CD1c-positive myeloid dendritic cell (primary cell): ENCODE results near the gene GAS1.

Source experiments
- DNase-seq: peaks from one replicate; pipeline ENCODE4 v3.0.0-alpha.2; 2016; ENCODE audit errors: extremely low spot score

Gene GAS1, protein sequence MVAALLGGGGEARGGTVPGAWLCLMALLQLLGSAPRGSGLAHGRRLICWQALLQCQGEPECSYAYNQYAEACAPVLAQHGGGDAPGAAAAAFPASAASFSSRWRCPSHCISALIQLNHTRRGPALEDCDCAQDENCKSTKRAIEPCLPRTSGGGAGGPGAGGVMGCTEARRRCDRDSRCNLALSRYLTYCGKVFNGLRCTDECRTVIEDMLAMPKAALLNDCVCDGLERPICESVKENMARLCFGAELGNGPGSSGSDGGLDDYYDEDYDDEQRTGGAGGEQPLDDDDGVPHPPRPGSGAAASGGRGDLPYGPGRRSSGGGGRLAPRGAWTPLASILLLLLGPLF

GRCh38 chr9:86947146-86948073 is at the start of gene GAS1:
Gene GAS1 (minus strand): TSS chr9:86947506. CDS start chr9:86946779, 727 bp downstream.
- DNase-seq, result peak; percentile 64

GRCh38 chr9:86994231-86994630 is 46.9 kb upstream of the GAS1 start:
- no peak for DNase-seq

DNA sequence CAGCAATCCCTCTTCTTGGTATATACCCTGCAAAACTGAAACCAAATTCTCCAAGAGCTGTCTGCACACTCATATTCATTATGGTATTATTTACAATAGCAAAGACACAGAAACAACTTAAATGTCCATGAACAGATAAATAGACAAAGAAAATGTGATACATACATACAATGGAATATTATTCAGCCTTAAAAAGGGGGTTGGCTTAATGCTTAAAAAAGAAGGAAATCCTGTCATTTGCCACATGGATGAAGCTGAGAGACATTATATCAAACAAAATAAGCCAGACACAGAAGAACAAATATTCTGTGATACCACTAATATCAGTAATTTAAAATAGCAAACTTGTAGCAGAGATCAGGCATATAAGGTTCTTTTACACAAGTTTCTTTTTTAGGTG is 46.5 kb upstream of the GAS1 start:
- DNase-seq, result no peak

- no peak for DNase-seq
These were observed 43.8 kb upstream of the GAS1 start for GRCh38 chr9:86991077-86991476.

DNA sequence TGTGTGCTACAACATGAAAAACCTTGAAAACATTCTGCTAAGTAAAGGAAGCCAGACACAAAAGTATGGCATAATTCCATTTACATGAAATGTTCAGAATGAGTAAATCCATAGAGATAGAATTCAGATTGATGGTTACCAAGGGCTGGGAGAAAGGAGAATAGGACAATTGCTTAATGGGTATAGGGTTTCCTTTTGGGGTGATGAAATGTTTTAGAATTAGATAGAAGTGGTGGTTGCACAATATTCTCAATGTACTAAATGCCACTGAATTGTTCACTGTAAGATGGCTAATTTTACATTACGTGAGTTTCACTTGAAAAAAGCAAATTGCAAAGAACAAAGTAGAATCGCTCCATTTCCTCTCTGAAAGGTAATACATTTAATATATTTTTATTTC is 43.0 kb upstream of the GAS1 start:
- no peak for DNase-seq

- DNase-seq, result no peak
These were observed 40.6 kb upstream of the GAS1 start for GRCh38 chr9:86987900-86988299.

- DNase-seq, result no peak
These were observed 37.9 kb upstream of the GAS1 start for GRCh38 chr9:86985132-86985647.

GRCh38 chr9:86983620-86984259 is 36.4 kb upstream of the GAS1 start:
- no peak for DNase-seq

DNA sequence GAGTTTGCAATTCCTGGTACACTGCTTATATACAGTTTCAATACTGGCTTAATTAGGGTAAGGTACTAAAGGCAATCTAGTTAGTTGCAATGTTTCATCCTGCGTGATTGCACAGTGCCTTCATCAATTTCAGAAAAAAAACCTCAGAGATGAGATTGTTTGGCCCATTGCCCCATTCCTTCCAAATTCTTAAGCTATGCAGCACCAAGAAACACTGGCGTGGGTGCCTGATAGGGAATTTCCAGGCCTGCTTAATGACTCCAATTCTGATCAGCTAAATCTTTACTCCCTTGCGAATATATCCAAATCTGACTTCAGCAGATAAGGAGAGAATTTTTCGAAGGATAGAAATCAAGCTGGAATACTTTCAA is 35.9 kb upstream of the GAS1 start:
- DNase-seq, result no peak

GRCh38 chr9:86980802-86981201 is 33.5 kb upstream of the GAS1 start:
- DNase-seq, result no peak

- no peak for DNase-seq
These were observed 32.4 kb upstream of the GAS1 start for GRCh38 chr9:86979657-86980056.

- DNase-seq, result no peak
These were observed 31.7 kb upstream of the GAS1 start for GRCh38 chr9:86978922-86979474.

DNA sequence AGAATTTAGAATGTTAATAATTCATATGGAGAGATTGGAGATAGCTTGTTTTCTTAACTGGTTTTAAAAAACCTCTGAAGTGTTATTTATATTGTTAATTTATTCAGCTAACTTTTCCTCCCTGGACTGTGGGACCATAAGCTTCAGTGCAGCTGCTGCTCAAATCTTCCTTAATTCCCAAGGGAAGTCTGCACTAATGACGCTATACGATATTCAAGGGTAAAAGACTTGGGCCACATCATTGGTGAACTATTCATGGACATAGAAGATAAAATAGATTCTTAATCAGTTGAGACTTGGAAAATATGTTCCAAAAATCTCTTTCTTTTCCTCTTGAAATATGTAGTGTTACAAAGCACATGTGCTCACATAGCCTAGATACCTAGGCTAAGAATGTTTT is 31.1 kb upstream of the GAS1 start:
- DNase-seq, result no peak

DNA sequence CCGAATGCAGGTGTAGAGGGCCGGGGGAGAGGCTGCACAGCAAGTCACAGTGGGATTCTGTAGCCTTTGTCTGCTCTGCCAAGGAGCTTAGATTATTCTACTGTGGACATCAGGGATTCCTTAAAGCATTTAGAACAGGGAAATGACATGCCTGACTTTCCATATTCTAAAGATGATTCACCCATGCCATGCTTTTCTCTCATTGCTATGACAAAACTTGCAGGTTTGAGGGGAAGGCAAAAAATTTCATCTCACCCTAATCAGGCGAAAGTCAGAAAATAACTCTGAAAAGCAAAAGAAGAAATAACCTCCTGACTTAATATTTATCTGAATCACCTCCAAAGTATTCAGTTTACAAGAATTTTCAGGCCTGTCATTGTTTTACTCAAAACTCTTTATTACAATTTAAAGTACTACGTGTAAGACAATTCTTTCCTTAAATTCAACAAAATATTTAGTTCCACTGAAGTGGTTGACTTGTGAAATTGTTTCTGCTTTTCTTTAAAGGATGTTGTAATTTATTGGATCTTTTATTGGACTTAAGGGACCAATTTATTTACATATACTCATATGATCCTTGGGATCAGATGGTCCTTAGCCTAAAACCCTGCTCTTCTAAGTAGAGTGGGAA is 30.0 kb upstream of the GAS1 start:
- DNase-seq, result no peak

DNA sequence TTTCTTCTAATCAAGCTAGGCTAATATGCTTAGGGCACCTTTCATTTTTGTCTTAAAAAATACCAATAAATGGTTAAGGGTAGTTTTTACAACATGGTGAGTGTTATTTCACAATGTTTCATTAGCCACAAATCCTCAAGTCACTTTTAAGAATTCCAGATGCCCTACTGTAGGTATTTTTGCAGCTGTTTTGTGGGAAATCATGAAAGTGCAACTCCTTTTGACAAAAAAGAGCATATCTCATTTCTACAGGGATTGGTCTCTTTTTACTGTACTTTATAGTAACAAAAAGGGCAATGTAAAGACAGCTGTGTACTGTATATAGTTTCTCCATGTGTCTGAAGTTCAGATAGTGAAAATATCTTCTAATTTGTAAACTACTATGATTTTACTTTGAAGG is 28.3 kb upstream of the GAS1 start:
- DNase-seq, result no peak

DNA sequence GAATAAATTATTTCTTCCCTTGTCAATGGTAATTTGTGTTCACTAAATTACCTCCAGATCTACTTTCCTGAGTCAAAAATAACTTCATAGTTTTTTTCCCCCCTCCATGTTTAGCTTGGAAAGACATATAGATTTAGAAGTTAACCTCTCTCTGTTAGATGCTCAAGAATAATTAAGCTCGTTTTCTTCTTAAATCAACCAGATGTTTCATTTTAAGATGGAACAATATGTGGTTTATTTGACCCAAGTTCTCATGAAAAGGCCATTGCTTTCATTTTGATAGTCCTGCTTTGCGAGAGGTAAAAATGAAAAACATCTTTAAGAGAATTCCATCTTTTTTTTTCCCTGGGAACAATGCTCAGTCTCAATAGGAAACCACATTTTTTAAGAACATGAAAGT is 27.7 kb upstream of the GAS1 start:
- DNase-seq, result no peak

- no peak for DNase-seq
These were observed 27.1 kb upstream of the GAS1 start for GRCh38 chr9:86974421-86974820.

- DNase-seq, result no peak
These were observed 24.4 kb upstream of the GAS1 start for GRCh38 chr9:86971742-86972141.

- no peak for DNase-seq
These were observed 21.1 kb upstream of the GAS1 start for GRCh38 chr9:86968258-86968920.

GRCh38 chr9:86966852-86967511 is 19.7 kb upstream of the GAS1 start:
- DNase-seq, result no peak
